H9 (cell line): Measurements from ENCODE around the gene TAS2R40. TPM values are rescaled to one million over a fixed set of nuclear protein-coding genes. Genes with fewer than 3 reads are reported as not detected.

Experiments
- DNase-seq: peaks from one replicate; pipeline ENCODE4 v3.0.0-alpha.2; 2017
- H2AFZ ChIP-seq: one replicate; pipeline ENCODE4 v1.6.1; 2013; ENCODE audit warnings: mild to moderate bottlenecking, low read length, control low read depth, moderate library complexity
- H2AK5ac ChIP-seq: 2 replicates; pipeline ENCODE4 v1.6.1; 2013; ENCODE audit warnings: low read length, control low read depth, mixed read lengths; ENCODE audit not compliant: insufficient read length
- H2BK120ac ChIP-seq: one replicate; pipeline ENCODE4 v1.6.1; 2013; ENCODE audit warnings: low read depth, mild to moderate bottlenecking, low read length, control low read depth, inconsistent platforms; ENCODE audit not compliant: poor library complexity, severe bottlenecking
- H2BK12ac ChIP-seq: 2 replicates; pipeline ENCODE4 v1.6.1; 2013; ENCODE audit warnings: low read length, control low read depth, mixed read lengths, low read depth; ENCODE audit not compliant: insufficient read length
- H2BK15ac ChIP-seq: 2 replicates; pipeline ENCODE4 v1.6.1; 2013; ENCODE audit warnings: low read depth, low read length, control low read depth
- H2BK20ac ChIP-seq: one replicate; pipeline ENCODE4 v1.6.1; 2013; ENCODE audit warnings: low read depth, mild to moderate bottlenecking, low read length, control low read depth, inconsistent platforms; ENCODE audit not compliant: poor library complexity, severe bottlenecking
- H2BK5ac ChIP-seq: 2 replicates; pipeline ENCODE4 v1.6.1; 2013; ENCODE audit warnings: low read length, control low read depth, mixed read lengths; ENCODE audit not compliant: insufficient read length
- H3K14ac ChIP-seq: 2 replicates; pipeline ENCODE4 v1.6.1; 2013; ENCODE audit warnings: low read length, control low read depth; ENCODE audit not compliant: insufficient read depth
- H3K18ac ChIP-seq: 2 replicates; pipeline ENCODE4 v1.6.1; 2013; ENCODE audit warnings: low read depth, mild to moderate bottlenecking, mixed read lengths, low read length, control low read depth; ENCODE audit not compliant: insufficient read length
- H3K23ac ChIP-seq: 2 replicates; pipeline ENCODE4 v1.6.1; 2013; ENCODE audit warnings: low read length, control low read depth, mixed read lengths, low read depth; ENCODE audit not compliant: insufficient read length
- H3K23me2 ChIP-seq: 2 replicates; pipeline ENCODE4 v1.6.1; 2013; ENCODE audit warnings: low read depth, mild to moderate bottlenecking, mixed read lengths, low read length, control low read depth; ENCODE audit not compliant: insufficient read length, poor library complexity, severe bottlenecking
- H3K27ac ChIP-seq: 2 replicates; pipeline ENCODE4 v1.5.1; 2013; ENCODE audit warnings: low read length, control low read depth, mixed read lengths, low read depth; ENCODE audit not compliant: insufficient read length
- H3K27me3 ChIP-seq: 2 replicates; pipeline ENCODE4 v1.6.1; 2013; ENCODE audit warnings: low read length, control low read depth, inconsistent platforms; ENCODE audit not compliant: insufficient read depth
- H3K4ac ChIP-seq: 2 replicates; pipeline ENCODE4 v1.6.1; 2013; ENCODE audit warnings: low read depth, mild to moderate bottlenecking, control low read depth, inconsistent platforms, low read length, moderate library complexity
- H3K4me1 ChIP-seq: 2 replicates; pipeline ENCODE4 v1.6.1; 2013; ENCODE audit warnings: low read length, control low read depth, inconsistent platforms; ENCODE audit not compliant: insufficient read depth
- H3K4me2 ChIP-seq: 2 replicates; pipeline ENCODE4 v1.6.1; 2013; ENCODE audit warnings: low read length, control low read depth, mixed read lengths; ENCODE audit not compliant: insufficient read length, insufficient read depth
- H3K56ac ChIP-seq: 2 replicates; pipeline ENCODE4 v1.6.1; 2013; ENCODE audit warnings: low read depth, mild to moderate bottlenecking, mixed read lengths, low read length, control low read depth; ENCODE audit not compliant: insufficient read length
- H3K79me1 ChIP-seq: 2 replicates; pipeline ENCODE4 v1.6.1; 2013; ENCODE audit warnings: low read depth, mild to moderate bottlenecking, moderate library complexity, low read length, control low read depth, inconsistent platforms; ENCODE audit not compliant: insufficient read depth, poor library complexity, severe bottlenecking
- H3K79me2 ChIP-seq: 2 replicates; pipeline ENCODE4 v1.6.1; 2013; ENCODE audit warnings: low read length, control low read depth, inconsistent platforms; ENCODE audit not compliant: insufficient read depth
- H3K9ac ChIP-seq: 2 replicates; pipeline ENCODE4 v1.6.1; 2013; ENCODE audit warnings: low read length, control low read depth, mixed read lengths; ENCODE audit not compliant: insufficient read length; ENCODE audit errors: extremely low read depth
- H3K9me3 ChIP-seq: one replicate; pipeline ENCODE4 v1.6.1; 2013; ENCODE audit warnings: low read depth, low read length, inconsistent platforms; ENCODE audit not compliant: control insufficient read depth
- H3T11ph ChIP-seq: one replicate; pipeline ENCODE4 v1.6.1; 2013; ENCODE audit warnings: mild to moderate bottlenecking, low read length, control low read depth, inconsistent platforms
- H4K20me1 ChIP-seq: one replicate; pipeline ENCODE4 v1.6.1; 2013; ENCODE audit not compliant: control insufficient read depth, insufficient read length, insufficient read depth
- H4K5ac ChIP-seq: 2 replicates; pipeline ENCODE4 v1.6.1; 2013; ENCODE audit warnings: low read depth, mild to moderate bottlenecking, mixed read lengths, low read length, control low read depth; ENCODE audit not compliant: insufficient read length
- H4K8ac ChIP-seq: replicated peaks from 2 replicates; pipeline ENCODE4 v1.6.1; 2013; ENCODE audit warnings: low read length, control low read depth, mixed read lengths, low read depth; ENCODE audit not compliant: insufficient read length
- H4K91ac ChIP-seq: 2 replicates; pipeline ENCODE4 v1.6.1; 2013; ENCODE audit warnings: low read depth, mild to moderate bottlenecking, moderate library complexity, mixed read lengths, low read length, control low read depth; ENCODE audit not compliant: insufficient read length
- H3K27ac Mint-ChIP-seq, 3 experiments: 2 replicates in 2 of 3; 3 replicates in 1 of 3; pipeline ENCODE4 v1.8.0; 2020 to 2021; ENCODE audit warnings: mixed read lengths in 3 of 3, mild to moderate bottlenecking in 1 of 3, moderate library complexity in 1 of 3
- H3K27me3 Mint-ChIP-seq: 2 replicates; pipeline ENCODE4 v1.8.0; 2021; ENCODE audit warnings: low read depth, mild to moderate bottlenecking, moderate library complexity, mixed read lengths
- H3K36me3 Mint-ChIP-seq, 3 experiments: 2 replicates in 2 of 3; 3 replicates in 1 of 3; pipeline ENCODE4 v1.8.0; 2020 to 2021; ENCODE audit warnings: low read depth in 3 of 3, mixed read lengths in 3 of 3; ENCODE audit not compliant: insufficient read depth in 1 of 3
- H3K4me1 Mint-ChIP-seq, 2 experiments: 2 replicates each; pipeline ENCODE4 v1.8.0; 2020; ENCODE audit warnings: mixed read lengths in 2 of 2
- H3K4me3 Mint-ChIP-seq, 2 experiments: 2 replicates in 1 of 2; 3 replicates in 1 of 2; pipeline ENCODE4 v1.8.0; 2020 to 2021; ENCODE audit warnings: mild to moderate bottlenecking in 2 of 2, mixed read lengths in 2 of 2, moderate library complexity in 1 of 2
- H3K9me3 Mint-ChIP-seq, 2 experiments: 2 replicates in 1 of 2; 3 replicates in 1 of 2; pipeline ENCODE4 v1.8.0; 2020; ENCODE audit warnings: mild to moderate bottlenecking in 2 of 2, mixed read lengths in 2 of 2, moderate library complexity in 1 of 2
- CTCF ChIP-seq: fragments of 200-600 bp; sonication (generic); conservative IDR thresholded peaks from 3 replicates; pipeline ENCODE4 v1.8.0; 2021; ENCODE audit warnings: antibody characterized with exemption, mild to moderate bottlenecking
- WGBS: extraction: QIAGEN DNeasy Blood & Tissue Kit; methylation state at CpG from one replicate; pipeline ENCODE4 v1.1.7; 2013; ENCODE audit warnings: missing lambda C conversion rate, low lambda C conversion rate, mixed read lengths; ENCODE audit not compliant: insufficient read length; ENCODE audit errors: extremely low coverage; 5-methylcytosine and 5-hydroxymethylcytosine counted together
- total RNA-seq: library from RNA; stranded (reverse); gene quantifications from 2 replicates; pipeline ENCODE4 v1.2.1, GENCODE V29; 2021

TAS2R40 gene
- total RNA-seq, 1 experiment from 2014 or later, result not detected

- Histone ChIP-seq H3K14ac (no peak overlapping the region), H3K9me3 (no peaks in the 10 kb centered on the region), H3K27ac (no peak overlapping the region), H4K20me1 (no peaks in the 10 kb centered on the region), H3K18ac (no peak overlapping the region), H3K4ac (no peak overlapping the region), H4K5ac (no peak overlapping the region), H3K79me2 (no peaks in the 10 kb centered on the region), H2AK5ac (no peak overlapping the region), H3K4me1 (no peaks in the 10 kb centered on the region), H2BK120ac (no peak overlapping the region), H3K4me2 (no peak overlapping the region), H2AFZ (no peak overlapping the region), H4K8ac (no peak overlapping the region), H3K23me2 (no peaks in the 10 kb centered on the region), H3K27me3 (no peaks in the 10 kb centered on the region), H3K79me1 (no peaks in the 10 kb centered on the region), H3T11ph (no peak overlapping the region), H4K91ac (no peak overlapping the region), H2BK12ac (no peak overlapping the region), H2BK20ac (no peak overlapping the region), H3K23ac (no peak overlapping the region), H3K56ac (no peak overlapping the region), H2BK5ac (no peak overlapping the region), H3K9ac (no peak overlapping the region), H2BK15ac (no peak overlapping the region)
- Mint-ChIP-seq H3K9me3 (no peaks in the 10 kb centered on the region; a peak in 1 of 5 replicates), H3K27me3 (peaks cover 12% of the 10 kb centered on the region; the same call in 1 of the 2 replicates), H3K4me3 (no peak overlapping the region), H3K4me1 (no peaks in the 10 kb centered on the region), H3K27ac (no peak overlapping the region), H3K36me3 (no peaks in the 10 kb centered on the region)
- DNase-seq, result no peak
- no peak for TF ChIP-seq CTCF
- no CpG with 5 or more reads among the region's 2 CpGs for WGBS
Observed at GRCh38 chr7:143221286-143221685, 551 bp upstream of the TAS2R40 start.
